WTC11 (cell line): ENCODE data around the gene DNAAF8. TPM values are rescaled to one million over a fixed set of nuclear protein-coding genes. Genes with fewer than 3 reads are reported as not detected.

Experiments
- ATAC-seq: fragments of 200-7000 bp; cut with Tn5 transposase; 2 replicates; pipeline ENCODE4 v1.10.0; 2021; ENCODE audit warnings: mild to moderate bottlenecking, moderate library complexity
- CTCF ChIA-PET: fragments of 300-600 bp; sonication (Branson Sonifier 250); formaldehyde crosslinking; loops from one replicate; lab custom pipeline; 2021; ENCODE audit warnings: antibody characterized with exemption; lab: Charles Lee
- POLR2A ChIA-PET: fragments of 350-600 bp; sonication (Branson Sonifier 250); formaldehyde crosslinking; loops from one replicate; lab custom pipeline; 2021; ENCODE audit warnings: antibody characterized with exemption; lab: Charles Lee
- DNase-seq: peaks from one replicate; pipeline ENCODE4 v3.0.0; 2021; ENCODE audit warnings: low spot score
- H3K27ac Mint-ChIP-seq: 2 replicates; pipeline ENCODE4 v1.8.0; 2021; ENCODE audit warnings: mixed read lengths
- H3K27me3 Mint-ChIP-seq: 2 replicates; pipeline ENCODE4 v1.8.0; 2021; ENCODE audit warnings: low read depth, mild to moderate bottlenecking, moderate library complexity, mixed read lengths
- H3K36me3 Mint-ChIP-seq: 2 replicates; pipeline ENCODE4 v1.8.0; 2021; ENCODE audit warnings: mixed read lengths
- H3K4me1 Mint-ChIP-seq: 2 replicates; pipeline ENCODE4 v1.8.0; 2022; ENCODE audit warnings: mixed read lengths
- H3K4me3 Mint-ChIP-seq: 2 replicates; pipeline ENCODE4 v1.8.0; 2021; ENCODE audit warnings: mild to moderate bottlenecking, moderate library complexity, mixed read lengths
- H3K9me3 Mint-ChIP-seq: 2 replicates; pipeline ENCODE4 v1.8.0; 2021; ENCODE audit warnings: mixed read lengths
- AFF4 ChIP-seq: sonication (generic); formaldehyde crosslinking; IDR thresholded peaks from 2 replicates; pipeline ENCODE4 v1.8.1; 2023; ENCODE audit warnings: mild to moderate bottlenecking, missing genetic modification reagents, borderline replicate concordance
- AR ChIP-seq: fragments of 250-450 bp; sonication (Bioruptor Pico); IDR thresholded peaks from 2 replicates; pipeline ENCODE4 v1.9.0; 2021; ENCODE audit warnings: mild to moderate bottlenecking
- E2F5 ChIP-seq: sonication (generic); formaldehyde crosslinking; IDR thresholded peaks from 2 replicates; pipeline ENCODE4 v1.8.1; 2022; ENCODE audit warnings: mild to moderate bottlenecking, moderate library complexity, missing genetic modification reagents
- EMX1 ChIP-seq: fragments of 250-450 bp; sonication (Bioruptor Pico); IDR thresholded peaks from 2 replicates; pipeline ENCODE4 v1.8.0; 2021; ENCODE audit warnings: mild to moderate bottlenecking
- ERG ChIP-seq: fragments of 250-450 bp; sonication (Bioruptor Pico); IDR thresholded peaks from 2 replicates; pipeline ENCODE4 v1.8.0; 2021; ENCODE audit warnings: mild to moderate bottlenecking
- ESRRA ChIP-seq: sonication (generic); formaldehyde crosslinking; IDR thresholded peaks from 2 replicates; pipeline ENCODE4 v1.8.1; 2022; ENCODE audit warnings: mild to moderate bottlenecking, missing genetic modification reagents, borderline replicate concordance
- FOXP1 ChIP-seq: sonication (generic); formaldehyde crosslinking; IDR thresholded peaks from 2 replicates; pipeline ENCODE4 v1.8.0; 2022; ENCODE audit warnings: missing genetic modification reagents, mild to moderate bottlenecking, moderate library complexity, borderline replicate concordance
- MAX ChIP-seq: sonication (generic); formaldehyde crosslinking; IDR thresholded peaks from 2 replicates; pipeline ENCODE4 v1.8.0; 2022; ENCODE audit warnings: mild to moderate bottlenecking, missing genetic modification reagents
- MLX ChIP-seq: sonication (generic); formaldehyde crosslinking; IDR thresholded peaks from 2 replicates; pipeline ENCODE4 v1.8.1; 2023; ENCODE audit warnings: mild to moderate bottlenecking, missing genetic modification reagents, moderate library complexity
- MYBL2 ChIP-seq: sonication (generic); formaldehyde crosslinking; IDR thresholded peaks from 2 replicates; pipeline ENCODE4 v1.8.1; 2023; ENCODE audit warnings: mild to moderate bottlenecking, moderate library complexity, missing genetic modification reagents
- RELA ChIP-seq: sonication (generic); formaldehyde crosslinking; IDR thresholded peaks from 2 replicates; pipeline ENCODE4 v1.8.1; 2022; ENCODE audit warnings: missing genetic modification reagents, mild to moderate bottlenecking, borderline replicate concordance
- STAT6 ChIP-seq: sonication (generic); formaldehyde crosslinking; conservative IDR thresholded peaks from 2 replicates; pipeline ENCODE4 v1.8.1; 2023; ENCODE audit warnings: mild to moderate bottlenecking, low read depth, missing genetic modification reagents, moderate library complexity
- TCF7 ChIP-seq: sonication (generic); formaldehyde crosslinking; IDR thresholded peaks from 2 replicates; pipeline ENCODE4 v1.8.0; 2022; ENCODE audit warnings: mild to moderate bottlenecking, low read depth, missing genetic modification reagents, moderate library complexity
- TEAD4 ChIP-seq: sonication (generic); formaldehyde crosslinking; IDR thresholded peaks from 2 replicates; pipeline ENCODE4 v1.8.0; 2022; ENCODE audit warnings: mild to moderate bottlenecking, missing genetic modification reagents
- ZBTB21 ChIP-seq: sonication (generic); formaldehyde crosslinking; IDR thresholded peaks from 2 replicates; pipeline ENCODE4 v1.8.1; 2023; ENCODE audit warnings: mild to moderate bottlenecking, missing genetic modification reagents, borderline replicate concordance
- ZBTB43 ChIP-seq: sonication (generic); formaldehyde crosslinking; IDR thresholded peaks from 2 replicates; pipeline ENCODE4 v1.8.1; 2023; ENCODE audit warnings: mild to moderate bottlenecking, missing genetic modification reagents
- ZNF671 ChIP-seq: fragments of 250-450 bp; sonication (Bioruptor Pico); IDR thresholded peaks from 2 replicates; pipeline ENCODE4 v1.8.0; 2021; ENCODE audit warnings: mild to moderate bottlenecking
- ZSCAN18 ChIP-seq: fragments of 250-450 bp; sonication (Bioruptor Pico); IDR thresholded peaks from 2 replicates; pipeline ENCODE4 v2.1.2; 2022; ENCODE audit warnings: mild to moderate bottlenecking, moderate library complexity
- total RNA-seq: library from RNA; stranded (reverse); gene quantifications from 3 replicates; pipeline ENCODE4 v1.2.3, GENCODE V29; 2021

The DNAAF8 gene
- total RNA-seq, 1 experiment from 2014 or later = 0.09 TPM

GRCh38 chr16:4728676-4729075 is 5.7 kb upstream of the DNAAF8 start:
- no peak overlapping the region for H3K4me3 Mint-ChIP-seq
- H3K4me1 Mint-ChIP-seq = peaks cover 4% of the 10 kb centered on the region
- POLR2A ChIA-PET = no interaction called here
- CTCF ChIA-PET = no interaction called here
- peak overlapping the region; percentile 28 for H3K27ac Mint-ChIP-seq
- TF ChIP-seq ZBTB21 (CRISPR knock-in tag) = no peak
- no peak for TF ChIP-seq E2F5 (CRISPR knock-in tag)
- no peak for TF ChIP-seq STAT6
- TF ChIP-seq ESRRA (CRISPR knock-in tag) = no peak
- TF ChIP-seq, all 79 proteins: peak for 0
- Mint-ChIP-seq H3K36me3 (peaks cover 46% of the 10 kb centered on the region), H3K9me3 (no peaks in the 10 kb centered on the region), H3K27me3 (no peaks in the 10 kb centered on the region)
- ATAC-seq (no peak), DNase-seq (no peak)

- no peaks in the 10 kb centered on the region for H3K9me3 Mint-ChIP-seq
- no peak overlapping the region for H3K4me3 Mint-ChIP-seq
- no peak overlapping the region; the same call in 1 of the 2 replicates for H3K27ac Mint-ChIP-seq
- ATAC-seq (no peak), DNase-seq (no peak)
- no peaks in the 10 kb centered on the region for H3K27me3 Mint-ChIP-seq
- ChIA-PET CTCF (no interaction called here), POLR2A (no interaction called here)
- peaks cover 4% of the 10 kb centered on the region for H3K4me1 Mint-ChIP-seq
- peaks cover 38% of the 10 kb centered on the region for H3K36me3 Mint-ChIP-seq
- TF ChIP-seq MLX (CRISPR knock-in tag) (no peak), MYBL2 (CRISPR knock-in tag) (no peak), RELA (no peak), ZNF671 (no peak), AR (CRISPR knock-in tag) (no peak), ZBTB43 (CRISPR knock-in tag) (no peak), MAX (CRISPR knock-in tag) (no peak), ZSCAN18 (CRISPR knock-in tag) (no peak), TEAD4 (CRISPR knock-in tag) (no peak), AFF4 (no peak), EMX1 (CRISPR knock-in tag) (no peak), ERG (CRISPR knock-in tag) (no peak), TCF7 (no peak), FOXP1 (CRISPR knock-in tag) (no peak)
Measured at GRCh38 chr16:4729876-4730275, 4.5 kb upstream of the DNAAF8 start.
